Adrenal gland (tissue), 12 donors: Measurements from ENCODE around the gene OR2L8. TPM values are rescaled to one million over a fixed set of nuclear protein-coding genes. Genes with fewer than 3 reads are reported as not detected.
"Not testable (repeated sequence)": the region's sequence is repeated elsewhere in the genome, so short reads cannot be mapped to it uniquely, and the experiment has no call there.

Source experiments
- DNase-seq, 7 donors: peaks; one replicate each; pipeline ENCODE4 v3.0.0-alpha.2; 2019 to 2020
- H3K27ac ChIP-seq, 5 donors: fragments of 200-600 bp; sonication (generic) in 4 of 5; 1 replicate in 3 of 5; 2 replicates in 2 of 5; pipeline versions ENCODE4 v1.5.1 to v1.8.0; 2016 to 2020; ENCODE audit warnings: mild to moderate bottlenecking in 1 of 5
- H3K27me3 ChIP-seq: fragments of 200-600 bp; 2 replicates; pipeline ENCODE4 v1.8.0; 2021
- H3K36me3 ChIP-seq, 2 donors: fragments of 200-600 bp; replicated peaks in 1 of 2; 1 replicate in 1 of 2; 2 replicates in 1 of 2; pipeline versions ENCODE4 v1.5.1 to v1.8.0; 2018 to 2022
- H3K4me1 ChIP-seq, 2 donors: fragments of 200-600 bp; replicated peaks in 1 of 2; 1 replicate in 1 of 2; 2 replicates in 1 of 2; pipeline versions ENCODE4 v1.5.1 to v1.8.0; 2018 to 2021
- H3K4me3 ChIP-seq, 4 donors: fragments of 200-600 bp; sonication (generic) in 3 of 4; one replicate each; pipeline ENCODE4 v1.5.1; 2016 to 2018
- H3K9me3 ChIP-seq, 3 donors: fragments of 200-600 bp; sonication (generic) in 1 of 3; replicated peaks in 1 of 3; 1 replicate in 2 of 3; 2 replicates in 1 of 3; pipeline versions ENCODE4 v1.5.1 to v1.8.0; 2016 to 2021
- CTCF ChIP-seq, 6 experiments: fragments of 450-650 bp in 4 of 6; fragments of 200-600 bp in 2 of 6; sonication (generic) in 1 of 6; IDR thresholded peaks; 1 replicate in 5 of 6; 2 replicates in 1 of 6; pipeline versions ENCODE4 v1.5.1 to v1.8.0; 2016 to 2021; ENCODE audit warnings: antibody characterized with exemption in 6 of 6, mild to moderate bottlenecking in 2 of 6, moderate library complexity in 1 of 6
- POLR2A ChIP-seq, 2 donors: fragments of 450-650 bp; IDR thresholded peaks; one replicate each; pipeline ENCODE4 v1.6.1; 2017; ENCODE audit warnings: antibody characterized with exemption in 2 of 2, mild to moderate bottlenecking in 2 of 2, moderate library complexity in 1 of 2
- whole genome bisulfite sequencing, 4 donors: extraction: QIAGEN DNeasy Blood & Tissue Kit in 2 of 4; methylation state at CpG; one replicate each; pipeline versions ENCODE4 v1.1.5 to v1.1.7; 2013 to 2017; 5-methylcytosine and 5-hydroxymethylcytosine counted together
- intact Hi-C, 2 donors: fragments of 100-400 bp; cut with DNase I; formaldehyde crosslinking; loops; one replicate each; pipeline versions ENCODE4 v1.14.1 to v1.15.0; 2022 to 2023
- polyA plus RNA-seq, 3 donors: library from polyadenylated mRNA; stranded (reverse); fragments of 200-250 nt in 2 of 3; fragments of 350-450 nt in 1 of 3; fragmentation: Illumina TruSeq in 1 of 3; extraction: RNeasy Lipid Tissue Mini Kit (QIAGEN cat#74804) in 1 of 3; gene quantifications; one replicate each; pipeline ENCODE4 v1.2.3, GENCODE V29; 2013 to 2014
- total RNA-seq, 9 donors: library from RNA; depleted of rRNA in 4 of 9; stranded (reverse); fragments of >200 nt in 4 of 9; fragments of 120-200 nt in 1 of 9; fragmentation: NEBNext Ultra II Directional in 1 of 9; extraction: Animal tissue kit (Norgen Biotek cat#: 25700) in 1 of 9; gene quantifications; one replicate each; pipeline versions ENCODE4 v1.1.0 to v1.2.4, GENCODE V29; 2013 to 2023
- donor health status: healthy with polysubstance abuse.
- donor health status: Bipolar disorder and iron deficiency.
- donor health status: DM: yes; HTN: yes; CAD: no.
- donor health status: DM: no; HTN: no; CAD: no.
- donor health status: DM: no; HTN: no; CAD: no.
- donor health status: DM: yes; HTN: yes; CAD: no.

OR2L8 gene
- total and polyA plus RNA-seq, 12 donors = 0.67 TPM; not detected in 11

- Histone ChIP-seq H3K36me3 (no peaks in the 10 kb centered on the region), H3K4me3 (no peak overlapping the region), H3K4me1 (no peaks in the 10 kb centered on the region), H3K27me3 (no peaks in the 10 kb centered on the region), H3K9me3 (no peaks in the 10 kb centered on the region), H3K27ac (no peak overlapping the region)
- no peak for DNase-seq
- WGBS, 4 donors = 85 to 95% (median 92%) methylated on average over 5 to 9 of the region's 9 CpGs
- TF ChIP-seq CTCF (IDR thresholded peaks at IDR 0.05) = no peak
- TF ChIP-seq POLR2A (IDR thresholded peaks at IDR 0.05) = no peak
- intact Hi-C loops = no loop called here
Measured at GRCh38 chr1:247935781-247936180, 12.9 kb upstream of the OR2L8 start.

- H3K27me3 ChIP-seq = no peaks in the 10 kb centered on the region
- no peak overlapping the region for H3K4me3 ChIP-seq
- H3K9me3 ChIP-seq = no peaks in the 10 kb centered on the region
- H3K4me1 ChIP-seq = no peaks in the 10 kb centered on the region
- no peaks in the 10 kb centered on the region for H3K36me3 ChIP-seq
- intact Hi-C loops = no loop called here
- TF ChIP-seq CTCF (IDR thresholded peaks at IDR 0.05) (no peak), POLR2A (IDR thresholded peaks at IDR 0.05) (no peak)
- H3K27ac ChIP-seq = no peak overlapping the region
- no peak for DNase-seq
- 89 to 96% (median 93%) methylated on average over 18 of the region's 18 CpGs for WGBS, 4 donors
Measured at GRCh38 chr1:247936415-247936814, 12.2 kb upstream of the OR2L8 start.

- H3K36me3 ChIP-seq, intact Hi-C loops, H3K27me3 ChIP-seq, H3K9me3 ChIP-seq, H3K4me1 ChIP-seq: not testable (repeated sequence)
- peak; percentile 39 to 94 (median 62) for DNase-seq
- TF ChIP-seq CTCF (IDR thresholded peaks at IDR 0.05) = peak in 4 of 6 experiments; percentile 37 to 85 (median 69)
- WGBS, 4 donors = 5 to 23% (median 12%) methylated on average over 15 to 44 of the region's 44 CpGs
- H3K4me3 ChIP-seq = peak overlapping the region in 1 of 4 donors; percentile 59
- peak overlapping the region in 1 of 5 donors; percentile 7 for H3K27ac ChIP-seq
Measured at GRCh38 chr1:247936965-247937734, 11.5 kb upstream of the OR2L8 start.

GRCh38 chr1:247942624-247943023 lies 6.0 kb upstream of the OR2L8 start:
- no peak for DNase-seq
- Histone ChIP-seq H3K27ac (no peak overlapping the region), H3K27me3 (no peaks in the 10 kb centered on the region), H3K4me1 (no peaks in the 10 kb centered on the region), H3K9me3 (no peaks in the 10 kb centered on the region), H3K36me3 (no peaks in the 10 kb centered on the region), H3K4me3 (no peak overlapping the region)
- TF ChIP-seq CTCF (IDR thresholded peaks at IDR 0.05) (no peak), POLR2A (IDR thresholded peaks at IDR 0.05) (no peak)
- intact Hi-C loops = no loop called here
- 69 to 82% (median 77%) methylated on average over 6 of the region's 6 CpGs for WGBS, 4 donors
